RWPE1 (cell line): Measurements from ENCODE around the gene NOC2L.

ENCODE experiments used
- CTCF ChIA-PET: fragments of 350-600 bp; sonication (Branson Sonifier 250); formaldehyde crosslinking; extraction: SDS; loops from one replicate; lab custom pipeline; 2021; lab: Yijun Ruan, JAX
- POLR2A ChIA-PET: fragments of 400-600 bp; formaldehyde crosslinking; extraction: SDS; loops from one replicate; lab custom pipeline; 2020; ENCODE audit warnings: antibody characterized with exemption; ENCODE audit not compliant: low non-redundant PET; lab: Yijun Ruan, JAX
- DNase-seq: peaks from one replicate; pipeline ENCODE4 v3.0.0; 2012; ENCODE audit warnings: low spot score
- H3K27ac ChIP-seq: fragments of 450-650 bp; 2 replicates; pipeline ENCODE4 v1.5.1; 2017
- CTCF ChIP-seq: fragments of 450-650 bp; conservative IDR thresholded peaks from 2 replicates; pipeline ENCODE4 v1.5.1; 2017; ENCODE audit warnings: low read depth, mild to moderate bottlenecking

The NOC2L gene

DNA sequence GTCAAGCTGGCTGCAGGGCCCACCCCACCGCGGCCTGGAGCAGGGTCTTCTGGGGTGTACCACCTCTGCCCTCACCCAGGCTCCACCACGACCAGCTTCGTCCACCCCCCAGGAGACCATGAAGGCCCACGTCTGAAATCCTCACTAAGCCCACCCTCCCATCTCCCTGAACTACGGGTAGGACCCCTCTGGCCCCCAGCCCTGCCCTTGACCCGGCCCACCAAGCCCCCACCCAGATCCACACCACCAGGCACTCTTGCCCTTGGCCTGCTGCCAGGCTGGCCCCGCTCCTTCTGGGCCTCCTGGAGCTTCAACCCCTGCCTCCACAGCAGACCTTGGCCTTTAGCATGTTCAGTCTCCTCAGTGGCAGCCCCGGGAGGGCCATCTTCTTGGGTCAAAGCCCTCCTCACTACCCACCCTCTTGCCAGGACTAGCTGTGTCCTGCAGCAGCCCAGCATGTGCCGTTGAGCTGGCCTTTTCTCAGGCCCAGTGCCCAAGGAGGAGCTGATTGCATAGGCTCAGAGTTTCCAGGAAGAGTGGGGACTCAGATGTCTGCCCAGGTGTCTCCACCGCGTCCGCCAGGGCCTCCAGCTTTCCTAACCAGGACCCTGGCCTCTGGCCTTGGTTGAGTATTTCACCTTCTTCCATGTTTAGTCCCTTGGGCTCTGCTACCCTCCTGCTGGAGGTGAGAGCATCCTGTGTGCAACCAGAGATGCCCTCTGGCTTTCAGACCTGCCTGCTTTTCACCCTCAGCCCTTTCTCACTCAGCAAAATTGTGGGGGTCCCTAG, 53.1 kb downstream of the NOC2L start:
- DNase-seq: no peak
- POLR2A ChIA-PET: no interaction called here

GRCh38 chr1:905071-905749, 53.8 kb downstream of the NOC2L start:
- no peak for DNase-seq
- no peak for TF ChIP-seq CTCF
- POLR2A ChIA-PET: interaction anchor here (1.1 kb wide), 1 partner anchor 33 kb away, joined by 3 read pairs; no protein-coding TSS in a partner anchor
- no peak overlapping the region for H3K27ac ChIP-seq
- CTCF ChIA-PET: interaction anchor here (0.6 to 3.7 kb wide), 16 partner anchors 7 to 154 kb away, joined by 3 to 53 read pairs (median 4); partner anchors contain the start of gene PERM1

More for the DNA sequence above, 53.1 kb downstream of the NOC2L start:
- peak overlapping the region; percentile 67 for H3K27ac ChIP-seq
- no peak for TF ChIP-seq CTCF
- CTCF ChIA-PET: interaction anchor here (0.5 to 3.7 kb wide), 10 partner anchors 11 to 162 kb away, joined by 3 to 53 read pairs (median 3); no protein-coding TSS in a partner anchor

- peak; percentile 91 for TF ChIP-seq CTCF
- H3K27ac ChIP-seq: no peak overlapping the region
- peak; percentile 44 for DNase-seq
- POLR2A ChIA-PET: interaction anchor here (1.1 kb wide), 1 partner anchor 34 kb away, joined by 3 read pairs; no protein-coding TSS in a partner anchor
- CTCF ChIA-PET: interaction anchor here (0.6 to 3.7 kb wide), 15 partner anchors 8 to 155 kb away, joined by 3 to 53 read pairs (median 4); partner anchors contain the start of gene PERM1
Observed at GRCh38 chr1:904310-904950, 54.6 kb downstream of the NOC2L start.

DNA sequence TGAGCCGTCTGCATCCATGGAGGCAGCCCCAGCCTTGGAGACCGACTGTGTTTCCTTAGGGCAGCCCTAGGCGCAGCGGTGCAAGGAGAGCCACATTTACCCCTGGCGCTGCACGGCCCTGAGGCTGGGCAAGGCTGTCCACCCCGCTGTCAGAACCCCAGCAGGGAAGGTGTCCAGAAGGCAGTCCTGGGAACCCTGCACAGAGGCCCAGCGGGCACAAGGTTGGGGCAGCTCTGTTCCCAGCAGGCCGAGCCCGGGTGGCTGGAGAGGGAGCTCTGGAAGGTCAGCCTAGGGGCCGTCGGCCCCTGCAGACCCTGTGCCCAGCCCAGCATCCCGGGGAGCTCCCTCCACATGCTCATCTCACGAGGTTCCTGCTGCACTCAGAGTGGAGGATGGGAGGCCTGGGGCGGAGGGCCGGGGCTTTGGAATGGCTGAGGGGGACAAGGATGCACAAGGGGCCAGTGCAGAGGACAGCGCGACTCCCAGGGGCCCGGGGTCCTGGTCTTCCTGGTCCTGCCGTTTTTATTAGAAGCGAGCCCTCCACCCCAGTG, 55.3 kb downstream of the NOC2L start:
- ChIA-PET POLR2A (no interaction called here), CTCF (interaction anchor here (1.0 to 3.7 kb wide), 2 partner anchors 34 kb away, joined by 3 to 53 read pairs; no protein-coding TSS in a partner anchor)
- H3K27ac ChIP-seq: no peak overlapping the region
- TF ChIP-seq CTCF: no peak
- no peak for DNase-seq

- no peak overlapping the region for H3K27ac ChIP-seq
- ChIA-PET POLR2A (no interaction called here), CTCF (interaction anchor here (1.0 to 3.7 kb wide), 2 partner anchors 34 kb away, joined by 3 to 53 read pairs; no protein-coding TSS in a partner anchor)
- no peak for DNase-seq
- no peak for TF ChIP-seq CTCF
Observed at GRCh38 chr1:903305-903704, 55.8 kb downstream of the NOC2L start.
